IPS-NIHi7 (cell line): ENCODE results near the gene LIN54.
A peak's percentile ranks its signal among the peaks of the same experiment; 100 is the strongest.
"Not testable (repeated sequence)": the region's sequence is repeated elsewhere in the genome, so short reads cannot be mapped to it uniquely, and the experiment has no call there.

ENCODE experiments used
- DNase-seq: peaks from one replicate; pipeline ENCODE4 v3.0.0; 2012; ENCODE audit warnings: mixed read lengths; ENCODE audit errors: extremely low spot score

Gene LIN54

GRCh38 chr4:82947498-82947897, 63.1 kb downstream of the LIN54 start:
- DNase-seq, result no peak

DNA sequence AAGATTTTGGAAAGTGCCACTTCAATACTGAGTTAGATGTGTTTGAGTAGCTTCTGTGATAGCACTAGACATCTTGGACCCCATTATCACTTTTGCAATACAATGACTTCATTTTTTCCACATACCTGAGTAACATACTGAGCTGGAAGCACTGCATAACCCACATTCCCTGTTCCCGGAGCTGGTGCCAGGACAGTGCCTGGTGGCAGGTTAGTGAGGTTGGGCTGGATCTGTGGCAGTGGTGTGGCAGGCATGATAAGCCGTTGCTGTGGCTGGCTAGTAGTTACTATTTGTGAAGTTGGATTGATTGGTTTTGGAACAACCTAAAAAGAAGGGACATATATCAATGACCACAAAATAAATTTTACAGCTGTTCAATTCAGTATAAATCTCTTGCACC, 71.2 kb downstream of the LIN54 start:
- no peak for DNase-seq

- no peak for DNase-seq
Measured at GRCh38 chr4:82934441-82934840, 76.2 kb downstream of the LIN54 start.

- no peak for DNase-seq
Measured at GRCh38 chr4:82930848-82931755, 79.5 kb downstream of the LIN54 start.

DNA sequence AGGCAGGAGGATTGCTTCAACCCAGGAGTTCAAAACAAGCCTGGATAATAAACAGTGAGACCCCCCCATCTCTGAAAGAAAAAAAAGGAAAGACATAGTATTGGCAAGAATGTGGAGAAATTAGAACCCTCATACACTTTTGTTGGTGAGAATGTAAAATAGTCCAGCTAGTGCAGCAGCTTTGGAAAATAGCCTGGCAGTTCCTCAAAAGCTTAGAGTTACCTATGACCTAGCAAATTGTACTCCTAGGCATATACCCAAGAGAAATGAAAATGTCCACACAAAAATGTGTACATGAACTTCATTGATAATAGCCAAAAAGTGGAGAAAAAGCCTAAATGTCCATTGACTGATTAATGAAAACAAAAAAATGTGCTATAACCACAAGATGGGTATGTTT, 88.8 kb downstream of the LIN54 start:
- no peak for DNase-seq

DNA sequence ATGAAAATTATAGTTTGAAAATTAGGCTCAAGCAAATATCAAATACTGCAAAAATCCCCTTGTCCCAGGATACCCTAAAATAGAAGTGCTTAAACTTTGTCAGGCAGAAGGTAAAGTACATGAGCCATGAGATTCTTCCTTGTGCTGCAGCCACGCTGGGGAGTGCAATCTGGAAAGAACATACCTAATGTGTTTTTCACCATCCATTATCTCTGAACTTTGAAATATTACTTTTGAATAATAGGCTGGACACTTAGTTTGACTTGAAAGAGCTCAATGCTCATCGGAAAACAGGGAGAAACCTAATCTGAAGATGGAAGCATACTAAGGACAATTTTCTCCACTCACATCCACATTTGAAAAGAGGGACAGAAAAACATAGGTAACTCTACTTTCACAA, 91.2 kb downstream of the LIN54 start:
- DNase-seq, result no peak

DNA sequence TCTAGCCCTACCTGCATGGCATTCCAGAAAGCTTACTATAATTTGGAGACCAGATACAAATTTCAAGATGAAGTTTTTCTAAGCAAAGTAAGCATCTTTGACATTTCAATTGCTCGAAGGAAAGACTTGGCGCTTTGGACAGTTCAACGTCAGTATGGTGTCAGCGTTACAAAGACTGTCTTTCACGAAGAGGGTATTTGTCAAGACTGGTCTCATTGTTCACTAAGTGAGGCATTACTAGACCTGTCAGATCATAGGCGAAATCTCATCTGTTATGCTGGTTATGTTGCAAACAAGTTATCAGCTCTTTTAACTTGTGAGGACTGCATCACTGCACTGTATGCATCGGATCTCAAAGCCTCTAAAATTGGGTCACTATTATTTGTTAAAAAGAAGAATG, 92.5 kb downstream of the LIN54 start:
- no peak for DNase-seq

GRCh38 chr4:82913968-82914367, 96.7 kb downstream of the LIN54 start:
- not testable (repeated sequence) for DNase-seq

GRCh38 chr4:82913305-82913704, 97.3 kb downstream of the LIN54 start:
- DNase-seq, result no peak

GRCh38 chr4:82909326-82909725, 101.3 kb downstream of the LIN54 start:
- DNase-seq, result no peak

DNA sequence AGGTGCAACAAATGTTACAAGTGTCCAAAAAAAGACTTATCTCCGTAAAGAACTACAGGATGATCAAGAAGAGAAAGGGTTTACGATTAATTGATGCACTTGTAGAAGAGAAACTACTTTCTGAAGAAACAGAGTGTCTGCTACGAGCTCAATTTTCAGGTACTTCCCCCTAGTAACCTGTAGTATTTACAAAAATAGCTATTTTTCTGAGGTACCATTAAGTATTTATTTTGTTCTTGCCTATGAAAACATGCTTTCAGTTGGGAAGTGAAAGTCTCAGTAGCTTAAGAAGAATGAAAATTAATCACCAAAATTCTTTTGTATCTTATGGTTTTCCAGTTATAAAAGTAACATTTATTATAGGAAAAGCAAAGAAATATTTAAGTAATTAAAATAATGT, 104.2 kb downstream of the LIN54 start:
- DNase-seq, result no peak

- DNase-seq, result no peak
Measured at GRCh38 chr4:82905205-82905604, 105.4 kb downstream of the LIN54 start.

DNA sequence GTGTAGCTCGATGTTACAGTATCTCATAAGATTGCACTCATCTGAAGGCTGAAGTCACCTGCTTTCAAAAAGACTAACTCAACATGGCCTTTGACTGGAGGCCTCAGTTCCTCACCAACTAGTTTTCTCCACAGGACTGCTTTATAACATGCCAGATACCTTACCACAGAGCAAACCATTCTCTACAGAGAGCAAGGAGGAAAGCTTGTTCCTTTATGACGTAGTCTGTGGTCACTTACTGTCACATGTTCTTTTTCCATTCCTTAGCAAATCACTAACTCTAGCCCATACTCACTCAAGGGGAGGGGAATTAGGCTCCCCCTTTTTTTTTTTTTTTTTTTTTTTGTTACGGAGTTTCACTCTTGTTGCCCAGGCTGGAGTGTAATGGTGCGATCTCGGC, 106.9 kb downstream of the LIN54 start:
- DNase-seq, result no peak

- DNase-seq, result no peak
Measured at GRCh38 chr4:82901183-82901718, 109.4 kb downstream of the LIN54 start.

DNA sequence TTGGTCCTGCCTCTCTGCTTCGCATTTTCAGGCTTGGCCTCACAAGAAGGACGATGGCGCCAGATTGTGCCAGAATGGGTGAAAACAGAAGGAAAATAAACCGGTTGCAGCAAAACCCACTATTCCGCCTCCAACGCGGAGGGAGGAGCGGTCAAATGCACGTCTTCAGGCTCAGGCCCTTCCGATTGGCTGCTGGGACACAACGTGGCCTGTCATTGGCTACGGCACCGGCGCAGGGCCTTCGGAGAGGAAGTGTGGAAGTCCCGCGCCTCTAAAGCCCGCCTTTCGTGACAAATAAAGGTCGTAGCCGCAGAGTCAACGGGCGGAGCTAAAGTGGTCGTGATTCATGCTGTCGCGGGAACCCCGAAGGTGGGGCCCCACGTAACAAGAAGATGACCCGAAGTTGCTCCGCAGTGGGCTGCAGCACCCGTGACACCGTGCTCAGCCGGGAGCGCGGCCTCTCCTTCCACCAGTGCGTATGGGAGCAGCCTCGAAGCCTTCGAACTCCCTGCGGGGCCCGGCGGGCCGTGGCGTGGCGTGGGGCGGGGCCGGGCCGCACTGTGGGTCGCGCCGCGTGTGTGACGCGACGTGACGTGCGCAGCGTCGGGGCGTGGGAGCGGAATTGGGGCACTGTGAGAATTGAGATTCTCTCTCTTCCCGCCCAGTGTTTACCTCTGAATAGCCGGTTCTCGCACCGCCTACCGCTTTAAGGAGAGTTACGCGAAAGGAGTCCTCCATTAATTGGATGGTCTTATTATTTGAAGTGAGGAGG, 110.0 kb downstream of the LIN54 start, which contains the start of gene THAP9:
THAP9 (plus strand) TSS at position 325 of the 772 bp plus-strand sequence; CDS start at position 393, 68 bp downstream.
- DNase-seq, result peak; percentile 94

GRCh38 chr4:82900066-82900410, 110.6 kb downstream of the LIN54 start:
- peak; percentile 10 for DNase-seq

DNA sequence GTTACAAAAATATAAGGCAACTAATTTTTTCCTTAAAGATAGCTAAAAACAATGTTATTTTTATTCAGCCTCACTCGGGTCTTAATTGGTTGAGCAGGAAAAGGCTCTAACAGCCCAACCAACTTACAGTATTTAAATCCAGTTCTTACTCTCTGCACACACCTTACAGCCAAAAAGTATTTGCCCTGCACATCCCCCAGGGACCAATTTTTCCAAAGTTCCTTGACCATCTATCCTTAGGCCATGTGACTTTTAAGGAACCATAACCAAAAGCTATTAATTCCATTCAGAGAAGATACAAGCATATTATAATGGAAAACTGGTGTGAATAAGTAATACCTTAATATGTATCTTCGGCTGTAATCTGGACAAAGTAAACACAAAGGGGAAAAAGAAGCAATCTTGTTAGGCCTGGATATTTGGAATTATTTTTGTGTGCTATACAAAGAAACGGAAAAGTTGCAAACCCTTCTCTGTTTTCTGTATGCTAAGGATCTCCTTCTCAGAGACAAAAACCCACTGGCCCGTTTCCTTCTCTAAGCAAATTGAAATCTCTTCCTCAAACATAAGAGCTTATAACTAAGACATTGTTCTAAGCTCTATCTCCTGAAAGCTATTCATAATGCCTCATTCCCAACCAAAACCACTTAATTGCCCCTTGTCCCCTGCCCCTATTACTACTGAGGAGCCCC, 111.1 kb downstream of the LIN54 start:
- no peak for DNase-seq

GRCh38 chr4:82898322-82899243, 112.0 kb downstream of the LIN54 start:
- no peak for DNase-seq

- DNase-seq, result no peak
Measured at GRCh38 chr4:82896755-82897154, 113.9 kb downstream of the LIN54 start.

DNA sequence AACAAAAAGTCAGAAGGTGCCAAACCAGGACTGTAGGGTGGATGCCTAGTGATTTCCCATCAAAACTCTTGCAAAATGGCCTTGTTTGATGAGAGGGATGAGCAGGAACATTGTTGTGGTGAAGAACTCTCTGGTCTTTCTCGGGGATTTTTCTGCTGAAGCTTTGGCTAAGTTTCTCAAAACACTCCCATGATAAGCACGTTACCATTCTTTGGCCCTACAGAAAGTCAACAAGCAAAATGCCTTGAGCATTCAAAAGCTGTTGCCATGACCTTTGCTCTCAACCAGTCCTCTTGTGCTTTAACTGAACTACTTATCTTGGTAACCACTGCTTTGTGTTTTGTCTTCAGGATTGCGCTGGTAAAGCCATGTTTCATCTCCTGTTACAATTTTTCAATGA, 116.7 kb downstream of the LIN54 start:
- no peak for DNase-seq

DNA sequence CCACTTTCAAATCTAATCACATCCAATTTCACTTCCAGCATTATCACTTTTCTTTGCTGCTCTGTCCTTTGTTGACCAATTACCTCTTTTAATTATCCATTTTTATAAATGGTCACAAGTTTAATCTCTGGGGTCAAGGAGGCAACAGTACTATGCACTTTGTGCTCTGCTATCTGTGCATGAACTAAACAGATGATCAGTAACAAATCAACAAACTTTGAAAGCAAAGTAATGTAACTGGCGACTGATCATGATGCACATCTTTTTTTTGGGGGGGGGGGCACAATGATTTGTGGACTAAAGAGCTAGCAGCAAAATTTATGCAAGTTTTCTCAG, 118.2 kb downstream of the LIN54 start:
- DNase-seq, result no peak
